DMS53 (cell line): ENCODE measurements around the gene SEMA6B.
"Not testable (repeated sequence)": the region's sequence is repeated elsewhere in the genome, so short reads cannot be mapped to it uniquely, and the experiment has no call there.

Experiments used
- DNase-seq: peaks from one replicate; lab custom pipeline; 2025; lab: John Stamatoyannopoulos, UW

The SEMA6B gene

DNA sequence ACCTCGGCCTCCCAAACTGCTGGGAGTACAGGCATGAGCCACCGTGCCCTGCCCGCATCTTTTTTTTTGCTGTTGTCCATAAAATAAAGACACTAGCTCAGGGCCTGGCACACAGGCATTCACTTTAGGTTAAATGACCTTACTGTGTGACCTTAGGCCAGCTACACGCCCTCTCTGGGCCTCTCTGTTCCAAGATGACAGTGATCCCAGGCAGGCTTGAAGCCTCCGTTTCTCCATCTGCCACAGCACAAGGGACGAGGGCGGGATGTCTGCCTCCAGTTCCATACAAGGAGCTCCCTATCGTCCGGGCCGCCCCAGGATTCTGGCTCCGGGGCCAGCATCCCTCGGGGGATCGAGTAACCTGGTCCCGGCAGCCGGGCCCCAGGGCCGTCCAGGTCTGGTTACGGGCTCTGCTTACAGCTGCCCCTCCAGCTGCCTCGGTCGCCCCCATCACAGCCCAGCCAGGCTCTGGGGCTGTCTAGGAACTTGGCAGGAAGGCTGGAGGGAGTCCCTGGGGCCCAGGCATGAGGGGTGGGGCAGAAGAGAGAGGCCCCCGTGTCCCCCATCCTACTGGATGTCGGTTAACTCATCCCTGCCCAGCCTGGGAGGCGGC, 11.9 kb upstream of the SEMA6B start:
- no peak for DNase-seq

GRCh38 chr19:4570916-4571304, 11.4 kb upstream of the SEMA6B start:
- no peak for DNase-seq

- DNase-seq = no peak
Observed at GRCh38 chr19:4570402-4570801, 10.9 kb upstream of the SEMA6B start.

GRCh38 chr19:4568886-4569285, 9.4 kb upstream of the SEMA6B start:
- no peak for DNase-seq

DNA sequence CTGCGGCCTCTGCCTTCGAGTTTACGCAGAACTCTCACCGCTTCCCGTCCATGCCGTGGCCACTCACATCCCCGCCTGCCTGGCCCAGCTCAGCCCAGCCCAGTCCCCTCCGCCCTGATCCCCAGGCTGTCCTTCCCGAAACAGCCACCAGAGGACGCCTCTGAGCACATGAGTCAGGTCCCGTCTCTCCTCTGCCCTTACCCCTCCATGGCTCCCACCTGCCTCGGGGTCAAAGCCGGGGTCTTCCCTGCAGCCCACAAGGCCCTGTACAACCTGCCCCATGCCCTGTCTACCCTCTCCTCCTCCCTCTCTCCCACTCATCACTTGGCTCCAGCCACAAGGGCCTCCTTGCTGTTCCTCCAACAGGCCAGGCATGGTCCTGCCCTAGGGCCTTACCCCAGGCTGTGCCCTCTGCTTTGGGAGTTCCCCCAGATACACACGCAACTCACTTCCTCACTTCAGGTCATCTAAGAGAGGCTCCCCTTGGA, 8.1 kb upstream of the SEMA6B start:
- DNase-seq = peak; percentile 57

GRCh38 chr19:4566402-4567051, 7.0 kb upstream of the SEMA6B start:
- DNase-seq = peak; percentile 76

DNA sequence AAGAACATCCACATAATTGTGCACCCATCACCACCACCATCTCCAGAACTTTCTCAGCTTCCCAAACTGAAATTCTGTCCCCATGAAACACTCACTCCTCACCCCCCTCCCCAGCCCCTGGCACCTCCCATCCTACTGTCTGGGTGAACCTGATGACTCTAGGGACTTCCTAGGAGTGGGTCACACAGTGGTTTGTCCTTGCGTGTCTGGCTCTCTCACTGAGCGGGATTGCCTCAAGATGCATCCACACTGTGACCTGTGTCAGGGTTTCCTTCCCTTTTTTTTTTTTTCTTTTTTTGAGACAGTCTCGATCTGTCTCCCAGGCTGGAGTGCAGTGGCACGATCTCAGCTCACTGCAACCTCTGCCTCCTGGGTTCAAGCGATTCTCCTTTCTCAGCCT, 4.1 kb upstream of the SEMA6B start:
- DNase-seq = not testable (repeated sequence)

GRCh38 chr19:4562085-4562484, 2.6 kb upstream of the SEMA6B start:
- DNase-seq = not testable (repeated sequence)

DNA sequence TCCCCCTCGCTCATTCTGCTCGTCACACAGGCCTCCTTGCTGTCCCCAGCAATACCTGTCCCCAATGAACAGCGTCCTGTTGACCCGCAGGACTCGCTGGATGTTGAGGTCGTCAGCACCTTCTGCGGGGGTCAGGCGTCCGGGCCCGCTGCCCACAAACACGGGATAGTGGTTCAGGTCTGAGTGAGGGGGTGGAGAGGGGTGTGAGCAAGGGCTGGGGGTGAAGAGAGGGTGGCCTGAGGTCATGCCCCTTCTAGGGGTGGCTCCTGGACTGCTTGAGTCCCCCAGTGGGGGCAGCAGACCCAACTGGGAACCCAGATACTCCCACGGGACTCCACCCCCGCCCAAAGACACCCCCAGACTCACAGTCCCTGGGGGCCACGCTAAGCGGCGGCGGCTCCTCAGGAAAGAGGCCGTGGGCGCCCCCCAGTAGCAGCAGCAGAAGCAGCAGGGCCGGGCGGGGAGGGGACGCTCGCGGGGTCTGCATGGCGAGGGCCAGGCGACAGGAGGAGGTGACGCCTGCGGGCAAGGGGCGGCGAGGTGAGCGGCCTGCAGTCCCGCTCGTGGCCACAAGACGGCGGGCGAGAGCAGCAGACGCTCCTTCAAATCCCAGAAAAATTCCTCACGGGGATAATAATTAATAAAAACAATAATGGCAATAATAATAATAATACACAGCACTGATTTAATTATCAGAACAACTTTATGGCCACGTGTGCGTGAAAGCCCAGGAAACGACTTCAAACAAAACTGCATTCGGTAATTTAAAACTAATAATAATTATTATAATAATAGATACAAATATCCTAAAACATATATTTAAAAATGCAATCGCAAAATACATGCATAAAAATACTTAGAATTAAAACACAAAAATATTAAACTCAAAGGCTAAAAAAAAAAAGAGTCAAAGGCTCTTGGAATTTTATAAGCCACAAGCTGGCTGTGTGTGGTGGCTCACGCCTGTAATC, 1.2 kb downstream of the SEMA6B start:
- peak; percentile 38 for DNase-seq

DNA sequence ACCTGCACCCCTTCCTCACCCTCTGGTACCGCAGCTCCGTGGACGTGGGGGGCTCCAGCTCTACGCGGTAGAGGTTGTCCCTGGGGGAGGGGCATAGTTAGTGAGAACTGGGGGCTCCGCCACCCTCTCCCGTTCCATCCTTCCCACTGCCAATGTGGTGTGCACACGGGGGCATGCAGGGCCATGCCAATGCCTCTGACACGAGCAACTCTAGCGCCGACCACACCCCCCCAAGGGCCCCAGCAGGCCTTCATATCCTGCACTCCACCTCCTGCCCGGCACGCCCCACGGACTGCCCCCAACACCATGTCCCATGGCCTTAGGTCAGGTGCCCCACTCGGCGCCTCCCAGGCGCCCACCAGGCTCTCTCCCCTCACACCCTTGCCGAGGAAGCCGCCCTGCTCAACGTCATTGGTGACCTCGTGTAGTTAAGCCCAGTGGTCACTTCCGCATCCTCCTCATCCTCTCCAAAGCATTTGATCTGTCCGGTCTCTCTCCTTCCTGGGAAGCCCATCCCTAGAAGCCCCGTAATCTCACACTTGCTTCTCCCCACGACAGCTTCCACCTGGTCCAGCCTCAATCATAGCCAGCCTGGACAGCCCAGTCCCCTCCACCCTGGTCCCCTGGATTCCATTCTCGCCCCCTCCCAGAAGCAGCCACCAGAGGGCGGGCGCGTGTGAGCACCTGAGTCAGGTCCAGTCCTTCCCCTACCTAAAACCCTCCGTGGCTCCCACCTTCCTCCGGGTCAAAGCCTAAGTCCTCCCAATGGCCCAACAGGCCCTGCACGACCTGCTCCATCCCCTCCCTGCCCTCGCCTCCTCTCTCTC, 2.1 kb downstream of the SEMA6B start:
- peak; percentile 44 for DNase-seq

GRCh38 chr19:4556597-4557127, 2.8 kb downstream of the SEMA6B start:
- peak; percentile 33 for DNase-seq

DNA sequence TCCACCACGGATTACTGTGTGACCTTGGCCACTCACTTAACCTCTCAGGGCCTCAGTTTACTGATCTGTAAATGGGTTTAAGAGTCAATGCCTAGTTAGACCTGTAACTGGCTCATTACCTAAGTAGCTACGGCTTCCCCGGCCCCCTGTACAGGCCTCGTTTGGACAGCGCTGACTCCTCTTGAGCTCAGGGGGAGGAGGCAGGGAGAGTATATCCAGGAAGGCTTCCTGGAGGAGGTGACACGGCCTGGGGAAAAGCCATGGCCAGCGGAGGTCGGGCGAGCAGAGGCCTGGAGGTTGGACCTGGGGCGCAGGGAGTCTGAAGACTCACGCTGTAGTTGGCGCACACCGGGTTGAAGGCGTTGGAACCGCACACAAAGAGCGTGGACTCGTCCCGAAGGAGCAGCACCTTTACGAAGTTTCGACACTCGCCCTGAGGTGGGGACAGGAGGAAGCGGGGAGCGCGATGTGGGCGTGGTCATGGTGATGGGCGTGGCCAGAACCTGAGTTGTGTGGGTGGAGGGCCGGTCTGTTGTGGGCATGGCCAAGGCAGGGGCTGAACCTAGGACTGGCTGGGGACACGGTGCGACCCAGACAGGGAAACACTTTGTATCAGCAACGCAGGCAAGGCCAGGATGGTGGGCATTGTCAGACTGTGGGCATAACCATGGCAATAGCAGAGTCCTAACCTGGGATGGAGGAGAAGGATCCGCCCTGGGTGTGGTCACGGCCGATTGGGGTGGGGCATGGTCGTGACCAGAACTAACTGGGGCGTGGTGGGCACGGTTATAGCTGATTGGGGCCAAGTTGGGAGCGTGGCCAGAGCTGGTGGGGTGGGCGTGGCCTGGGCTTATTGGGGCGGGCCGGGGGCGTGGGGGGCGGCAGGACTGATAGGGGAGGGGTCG, 3.6 kb downstream of the SEMA6B start:
- DNase-seq = peak; percentile 45

DNA sequence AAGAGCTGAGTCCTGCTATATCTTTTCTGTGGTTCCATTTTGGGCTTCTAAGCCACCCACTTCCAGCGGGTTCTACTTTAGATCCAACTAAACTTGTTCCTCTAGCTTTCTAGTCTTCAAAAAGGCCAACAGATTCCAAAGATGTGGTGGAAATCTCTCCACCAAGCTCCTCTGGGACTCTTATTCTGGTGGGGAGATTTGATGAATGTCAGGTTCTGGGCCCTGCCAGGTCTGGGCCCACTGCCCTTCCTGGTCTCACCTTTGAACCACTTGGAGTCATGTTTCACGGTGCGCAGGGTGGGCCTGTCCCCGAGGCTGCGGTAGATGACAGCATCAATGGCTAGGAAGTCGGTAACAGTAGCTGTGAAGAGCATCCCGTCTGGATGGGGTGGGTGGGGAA, 4.8 kb downstream of the SEMA6B start:
- DNase-seq = no peak

- DNase-seq = no peak
Observed at GRCh38 chr19:4553775-4554174, 5.7 kb downstream of the SEMA6B start.

DNA sequence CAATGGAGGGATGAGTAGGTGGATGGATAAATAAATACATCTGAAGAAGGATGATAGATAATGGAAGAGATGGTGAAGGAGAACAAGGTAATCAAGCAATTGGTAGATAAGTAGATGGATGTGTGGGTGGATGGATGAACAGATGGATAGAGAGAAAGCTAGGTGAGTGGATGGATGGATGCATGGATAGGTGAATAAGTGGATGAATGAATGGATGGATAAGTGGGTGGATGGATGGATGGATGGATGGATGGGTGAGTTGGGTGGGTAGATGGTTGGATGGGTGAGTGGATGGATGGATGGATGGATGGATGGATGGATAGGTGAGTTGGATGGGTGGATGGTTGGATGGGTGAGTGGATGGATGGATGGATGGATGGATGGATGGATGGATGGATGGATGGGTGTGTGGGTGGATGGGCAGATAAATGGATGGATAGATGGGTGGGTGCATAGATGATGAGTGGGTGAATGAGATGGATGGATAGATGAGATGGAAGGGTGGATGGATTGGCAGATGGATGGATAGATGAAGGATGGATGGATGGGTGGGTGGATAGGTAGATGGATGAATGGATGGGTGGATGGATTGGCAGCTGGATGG, 6.3 kb downstream of the SEMA6B start:
- DNase-seq = no peak

- DNase-seq = no peak
Observed at GRCh38 chr19:4552525-4552819, 7.0 kb downstream of the SEMA6B start.

DNA sequence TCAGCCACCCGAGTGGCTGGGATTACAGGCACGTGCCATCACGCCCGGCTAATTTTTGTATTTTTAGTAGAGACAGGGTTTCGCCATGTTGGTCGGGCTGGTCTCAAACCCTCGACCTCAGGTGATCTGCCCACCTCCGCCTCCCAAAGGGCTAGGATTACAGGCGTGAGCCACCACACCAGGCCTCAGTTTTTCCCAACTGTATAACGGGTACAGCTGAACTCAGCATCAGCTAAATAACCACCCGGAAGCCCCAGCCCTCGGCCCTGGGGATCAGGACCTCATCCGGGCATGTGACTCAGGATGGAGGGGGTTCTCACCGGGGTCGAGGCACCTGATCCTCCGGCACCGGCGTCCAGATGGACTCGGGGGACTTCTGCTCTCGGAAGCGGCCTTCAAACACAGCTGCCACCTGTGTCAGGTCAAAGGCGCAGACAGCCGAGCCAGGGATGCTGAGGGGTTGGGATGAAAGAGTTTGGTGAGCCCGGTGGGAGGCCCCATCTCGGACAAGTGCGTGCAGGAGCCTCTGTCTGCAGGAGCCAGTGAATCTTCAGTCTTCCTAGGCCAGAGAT, 8.9 kb downstream of the SEMA6B start:
- DNase-seq = no peak

GRCh38 chr19:4550018-4550417, 9.5 kb downstream of the SEMA6B start:
- no peak for DNase-seq

DNA sequence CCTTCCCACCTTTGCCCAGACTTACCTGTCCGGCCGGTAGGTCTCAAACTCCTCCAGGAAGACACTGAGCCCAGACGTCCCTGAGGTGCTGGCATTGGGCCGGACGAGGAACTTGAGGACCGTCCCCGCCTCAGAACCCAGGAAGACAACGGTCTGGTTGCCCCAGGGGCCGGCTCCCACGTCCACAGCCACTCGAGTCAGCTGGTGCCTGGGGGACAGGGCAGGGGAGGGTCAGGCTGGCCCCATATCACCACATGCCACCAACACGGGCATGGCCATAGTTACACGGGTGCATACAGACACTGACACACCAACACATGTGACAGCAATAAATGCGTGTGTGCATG, 11.3 kb downstream of the SEMA6B start:
- no peak for DNase-seq
